Prostate gland (tissue), 2 donors: ENCODE measurements around the gene PPP2R5C.
A peak's percentile ranks its signal among the peaks of the same experiment; 100 is the strongest.

Experiments used
- CTCF ChIP-seq, 4 experiments: fragments of 200-600 bp in 2 of 4; fragments of 450-650 bp in 2 of 4; sonication (generic) in 2 of 4; IDR thresholded peaks; 1 replicate in 3 of 4; 2 replicates in 1 of 4; pipeline ENCODE4 v1.5.1; 2016 to 2019; ENCODE audit warnings: antibody characterized with exemption in 4 of 4, mild to moderate bottlenecking in 2 of 4, moderate library complexity in 2 of 4
- POLR2A ChIP-seq: fragments of 450-650 bp; IDR thresholded peaks from one replicate; pipeline ENCODE4 v1.6.1; 2016; ENCODE audit warnings: antibody characterized with exemption, mild to moderate bottlenecking
- POLR2AphosphoS5 ChIP-seq: sonication (generic); formaldehyde crosslinking; IDR thresholded peaks from one replicate; pipeline ENCODE4 v1.6.1; 2017; ENCODE audit warnings: antibody characterized with exemption

GRCh38 chr14:101813171-101813759, 51.8 kb downstream of the PPP2R5C start:
- no peak for TF ChIP-seq POLR2A
- no peak for TF ChIP-seq CTCF (IDR thresholded peaks at IDR 0.05)
- TF ChIP-seq POLR2AphosphoS5: peak; percentile 45
